GM12801 (cell line): Measurements from ENCODE around the gene MCF2L2.

Experiments
- CTCF ChIP-seq: IDR thresholded peaks from one replicate; pipeline ENCODE4 v1.5.1; 2011; ENCODE audit warnings: control low read depth; ENCODE audit not compliant: insufficient read length; ENCODE audit errors: extremely low read depth

MCF2L2 gene

GRCh38 chr3:183338520-183338919 is 89.9 kb downstream of the MCF2L2 start:
- TF ChIP-seq CTCF = no peak

GRCh38 chr3:183332487-183332886 is 95.9 kb downstream of the MCF2L2 start:
- no peak for TF ChIP-seq CTCF

- no peak for TF ChIP-seq CTCF
Measured at GRCh38 chr3:183331498-183331897, 96.9 kb downstream of the MCF2L2 start.

DNA sequence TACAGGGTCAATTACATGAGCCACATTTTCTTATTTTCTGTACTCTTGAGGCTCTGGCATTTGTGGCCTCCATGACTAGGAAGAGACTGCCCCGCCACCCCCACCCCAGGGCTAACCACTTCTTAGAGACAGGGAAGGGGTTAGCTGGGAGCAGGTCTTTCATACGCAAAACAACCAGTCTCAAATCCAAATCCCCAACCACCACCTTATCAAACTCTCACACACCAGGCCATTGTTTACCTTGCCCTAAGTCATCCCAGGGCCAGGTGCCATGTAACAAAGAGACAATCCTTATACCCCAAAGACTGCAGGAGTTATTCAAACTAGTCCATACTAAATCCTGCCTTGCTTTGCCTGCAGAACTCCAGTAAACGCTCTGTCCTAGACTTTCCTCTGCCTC is 97.5 kb downstream of the MCF2L2 start:
- TF ChIP-seq CTCF = no peak

- no peak for TF ChIP-seq CTCF
Measured at GRCh38 chr3:183329543-183329942, 98.9 kb downstream of the MCF2L2 start.

DNA sequence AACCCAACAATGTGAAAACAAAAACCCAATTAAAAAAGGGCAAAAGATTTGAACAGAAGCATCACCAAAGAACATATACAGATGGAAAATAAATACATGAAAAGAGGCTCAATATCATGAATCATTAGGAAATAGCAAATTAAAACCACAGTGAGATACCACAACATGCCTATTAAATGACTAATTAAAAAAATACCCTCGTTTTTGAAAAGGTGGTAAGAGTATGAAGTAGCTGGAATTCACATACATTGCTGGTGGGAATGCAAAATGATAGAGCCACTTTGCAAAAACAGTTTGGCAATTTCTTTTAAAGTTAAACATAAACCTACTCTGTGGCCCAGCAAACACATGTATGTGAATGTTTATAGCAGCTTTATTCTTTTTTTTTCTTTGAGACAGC is 99.6 kb downstream of the MCF2L2 start:
- no peak for TF ChIP-seq CTCF

DNA sequence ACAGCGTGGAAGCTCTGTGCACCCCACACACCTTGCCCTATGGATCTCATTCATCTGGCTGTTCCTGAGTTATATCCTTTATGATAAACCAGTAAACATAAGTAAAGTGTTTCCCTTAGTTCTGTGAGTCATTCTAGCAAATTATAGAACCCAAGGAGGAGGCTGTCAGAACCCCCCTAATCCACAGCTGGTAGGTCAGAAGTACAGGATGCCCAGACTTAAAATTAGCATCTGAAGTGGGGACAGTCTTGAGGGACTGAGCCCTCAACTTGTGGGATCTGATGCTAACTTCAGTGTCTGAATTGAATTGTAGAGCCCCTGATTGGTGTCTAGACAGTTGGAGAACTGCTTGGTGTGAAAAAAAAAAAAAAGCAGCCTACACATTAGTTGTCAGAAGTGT is 100.3 kb downstream of the MCF2L2 start:
- no peak for TF ChIP-seq CTCF

- no peak for TF ChIP-seq CTCF
Measured at GRCh38 chr3:183327343-183327742, 101.1 kb downstream of the MCF2L2 start.
